ENCODE results near the gene N4BP3.
A peak's percentile ranks its signal among the peaks of the same experiment; 100 is the strongest.

Gene N4BP3

DNA sequence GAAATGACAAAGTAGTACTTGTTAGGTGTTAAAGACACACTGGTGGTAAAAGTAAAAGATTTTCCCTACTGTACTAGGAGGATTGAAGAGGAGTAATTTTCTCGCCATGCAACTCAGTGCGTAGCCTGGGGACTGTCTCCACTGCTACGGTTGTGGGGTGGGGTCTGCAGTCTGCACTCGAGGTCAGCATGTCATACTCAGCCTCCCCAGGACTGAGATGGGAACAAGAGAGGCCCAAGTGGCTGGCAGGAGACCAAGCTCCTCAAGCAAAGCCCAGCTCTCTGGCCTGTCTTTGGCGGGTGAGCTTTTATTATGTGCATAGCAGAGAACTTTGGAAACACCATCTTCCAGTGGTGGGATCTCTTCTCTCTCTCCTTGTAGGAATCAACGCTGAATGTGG lies 29.9 kb downstream of the N4BP3 start:
- Histone ChIP-seq H3K27ac (ENCODE audit: low read depth, low read length) (no peak overlapping the region), H3K79me2 (ENCODE audit: insufficient read depth, low read length) (no peaks in the 10 kb centered on the region; the same call in 1 of the 2 replicates), H3F3A (ENCODE audit: insufficient read depth) (peaks cover 7% of the 10 kb centered on the region), H3K4me3 (ENCODE audit: insufficient read depth, low read length, poor library complexity, severe bottlenecking) (no peak overlapping the region), H3K27me3 (ENCODE audit: low read length) (no peaks in the 10 kb centered on the region), H4K20me1 (ENCODE audit: low read depth, low read length) (no peaks in the 10 kb centered on the region), H2AFZ (ENCODE audit: low read depth, low read length, severe bottlenecking) (no peak overlapping the region), H3K36me3 (ENCODE audit: low read length) (no peaks in the 10 kb centered on the region), H3K4me2 (ENCODE audit: low read depth, low read length, poor library complexity, severe bottlenecking) (no peak overlapping the region), H3K9me3 (ENCODE audit: insufficient read depth, low read length) (no peaks in the 10 kb centered on the region), H3K9ac (ENCODE audit: low read length) (no peak overlapping the region), H3K9me2 (replicated peaks; ENCODE audit: insufficient read depth, low read length) (no peaks in the 10 kb centered on the region)
- TF ChIP-seq CTCF (IDR thresholded peaks at IDR 0.05; ENCODE audit: insufficient read depth, low read length, poor library complexity, severe bottlenecking) (no peak), EZH2phosphoT487 (conservative IDR thresholded peaks at IDR 0.05; ENCODE audit: low read length) (no peak)

GRCh38 chr5:178143901-178144300 lies 30.6 kb downstream of the N4BP3 start:
- Histone ChIP-seq H3K9ac (ENCODE audit: low read length) (no peak overlapping the region), H3K27me3 (ENCODE audit: low read length) (no peaks in the 10 kb centered on the region), H3K4me2 (ENCODE audit: low read depth, low read length, poor library complexity, severe bottlenecking) (no peak overlapping the region), H4K20me1 (ENCODE audit: low read depth, low read length) (no peaks in the 10 kb centered on the region), H3K9me3 (ENCODE audit: insufficient read depth, low read length) (no peaks in the 10 kb centered on the region), H3K27ac (ENCODE audit: low read depth, low read length) (no peak overlapping the region), H3K79me2 (ENCODE audit: insufficient read depth, low read length) (no peaks in the 10 kb centered on the region; the same call in 1 of the 2 replicates), H2AFZ (ENCODE audit: low read depth, low read length, severe bottlenecking) (no peak overlapping the region), H3F3A (ENCODE audit: insufficient read depth) (peaks cover 7% of the 10 kb centered on the region), H3K36me3 (ENCODE audit: low read length) (no peaks in the 10 kb centered on the region), H3K9me2 (replicated peaks; ENCODE audit: insufficient read depth, low read length) (no peaks in the 10 kb centered on the region), H3K4me3 (ENCODE audit: insufficient read depth, low read length, poor library complexity, severe bottlenecking) (no peak overlapping the region)
- TF ChIP-seq EZH2phosphoT487 (conservative IDR thresholded peaks at IDR 0.05; ENCODE audit: low read length) = no peak
- TF ChIP-seq CTCF (IDR thresholded peaks at IDR 0.05; ENCODE audit: insufficient read depth, low read length, poor library complexity, severe bottlenecking) = no peak

GRCh38 chr5:178145965-178146820 lies 32.9 kb downstream of the N4BP3 start:
- no peak overlapping the region for H3K9ac ChIP-seq (ENCODE audit: low read length)
- no peak overlapping the region for H3K4me2 ChIP-seq (ENCODE audit: low read depth, low read length, poor library complexity, severe bottlenecking)
- H3K27ac ChIP-seq (ENCODE audit: low read depth, low read length) = no peak overlapping the region
- H3K36me3 ChIP-seq (ENCODE audit: low read length) = no peaks in the 10 kb centered on the region
- H2AFZ ChIP-seq (ENCODE audit: low read depth, low read length, severe bottlenecking) = no peak overlapping the region
- H3K9me2 ChIP-seq (replicated peaks; ENCODE audit: insufficient read depth, low read length) = no peaks in the 10 kb centered on the region
- H3K79me2 ChIP-seq (ENCODE audit: insufficient read depth, low read length) = no peaks in the 10 kb centered on the region
- no peaks in the 10 kb centered on the region for H4K20me1 ChIP-seq (ENCODE audit: low read depth, low read length)
- H3K4me3 ChIP-seq (ENCODE audit: insufficient read depth, low read length, poor library complexity, severe bottlenecking) = no peak overlapping the region
- no peaks in the 10 kb centered on the region for H3K27me3 ChIP-seq (ENCODE audit: low read length)
- H3K9me3 ChIP-seq (ENCODE audit: insufficient read depth, low read length) = no peaks in the 10 kb centered on the region
- TF ChIP-seq CTCF (IDR thresholded peaks at IDR 0.05; ENCODE audit: insufficient read depth, low read length, poor library complexity, severe bottlenecking) (peak; percentile 80), EZH2phosphoT487 (conservative IDR thresholded peaks at IDR 0.05; ENCODE audit: low read length) (no peak)
- H3F3A ChIP-seq (ENCODE audit: insufficient read depth) = peaks cover 7% of the 10 kb centered on the region

Data from SU-DHL-6 (cell line).